Endothelial cell of umbilical vein (primary cell): ENCODE data around the gene ENAH.
"Not testable (repeated sequence)": the region's sequence is repeated elsewhere in the genome, so short reads cannot be mapped to it uniquely, and the experiment has no call there.

Source experiments
- CTCF ChIP-seq, 2 donors: IDR thresholded peaks; 1 replicate in 1 of 2; 2 replicates in 1 of 2; pipeline ENCODE4 v1.5.1; 2011; ENCODE audit warnings: low read length in 2 of 2, mild to moderate bottlenecking in 2 of 2, moderate library complexity in 2 of 2, control low read depth in 1 of 2, inconsistent platforms in 1 of 2, low read depth in 1 of 2; ENCODE audit not compliant: insufficient read depth in 1 of 2; ENCODE audit errors: extremely low read depth in 1 of 2
- EZH2 ChIP-seq: IDR thresholded peaks from 2 replicates; pipeline ENCODE4 v1.6.1; 2012; ENCODE audit warnings: borderline replicate concordance, low read depth, mild to moderate bottlenecking, moderate library complexity, low read length, inconsistent platforms; ENCODE audit not compliant: severe bottlenecking
- FOS ChIP-seq: IDR thresholded peaks from 2 replicates; pipeline ENCODE4 v1.6.1; 2011; ENCODE audit warnings: mild to moderate bottlenecking, low read length, moderate library complexity, borderline replicate concordance; ENCODE audit not compliant: insufficient read depth
- JUN ChIP-seq: IDR thresholded peaks from 2 replicates; pipeline ENCODE4 v1.6.1; 2011; ENCODE audit warnings: borderline replicate concordance, low read depth; ENCODE audit not compliant: insufficient read length, insufficient read depth
- MAX ChIP-seq: IDR thresholded peaks from 2 replicates; pipeline ENCODE4 v1.6.1; 2011; ENCODE audit not compliant: insufficient read depth, insufficient read length
- MYC ChIP-seq: IDR thresholded peaks from one replicate; pipeline ENCODE4 v1.6.1; 2011; ENCODE audit warnings: mild to moderate bottlenecking, low read depth, low read length
- POLR2A ChIP-seq: IDR thresholded peaks from 2 replicates; pipeline ENCODE4 v1.6.1; 2012; ENCODE audit warnings: low read depth, mild to moderate bottlenecking, control low read depth, low read length
- POLR2AphosphoS5 ChIP-seq: IDR thresholded peaks from 2 replicates; pipeline ENCODE4 v1.6.1; 2012; ENCODE audit warnings: low read depth, mild to moderate bottlenecking, control low read depth, low read length, moderate library complexity; ENCODE audit not compliant: insufficient read depth

GRCh38 chr1:225510740-225511139 lies 142.2 kb downstream of the ENAH start:
- not testable (repeated sequence) for TF ChIP-seq CTCF (IDR thresholded peaks at IDR 0.05; ENCODE audit: extremely low read depth in 1 of 2, insufficient read depth in 1 of 2, low read depth in 1 of 2, low read length in 2 of 2); FOS; MAX; POLR2A; MYC; EZH2; POLR2AphosphoS5; JUN
